Measurements from ENCODE around the gene EPB41L4A. TPM values are rescaled to one million over a fixed set of nuclear protein-coding genes. Genes with fewer than 3 reads are reported as not detected.

Gene EPB41L4A
- total RNA-seq, 1 donor from 2014 or later, result 37.7 TPM

- no peaks in the 10 kb centered on the region for H3K27me3 Mint-ChIP-seq
Measured at GRCh38 chr5:112196584-112196983, 222.5 kb downstream of the EPB41L4A start.

GRCh38 chr5:112195924-112196323 lies 223.2 kb downstream of the EPB41L4A start:
- Mint-ChIP-seq H3K4me3 (ENCODE audit: low read depth) (no peak overlapping the region), H3K9me3 (ENCODE audit: low read depth) (no peaks in the 10 kb centered on the region), H3K27ac (no peak overlapping the region), H3K27me3 (no peaks in the 10 kb centered on the region), H3K36me3 (ENCODE audit: insufficient read depth) (no peaks in the 10 kb centered on the region), H3K4me1 (ENCODE audit: low read depth) (no peaks in the 10 kb centered on the region)
- no peak for TF ChIP-seq CTCF (IDR thresholded peaks at IDR 0.05; ENCODE audit: unreplicated experiment)
- no peak for DNase-seq (ENCODE audit: low spot score, unreplicated experiment)

More at GRCh38 chr5:112196584-112196983, 222.5 kb downstream of the EPB41L4A start:
- Mint-ChIP-seq H3K4me1 (ENCODE audit: low read depth) (no peaks in the 10 kb centered on the region), H3K9me3 (ENCODE audit: low read depth) (no peaks in the 10 kb centered on the region), H3K36me3 (ENCODE audit: insufficient read depth) (no peaks in the 10 kb centered on the region), H3K4me3 (ENCODE audit: low read depth) (no peak overlapping the region), H3K27ac (no peak overlapping the region)
- no peak for DNase-seq (ENCODE audit: low spot score, unreplicated experiment)
- TF ChIP-seq CTCF (IDR thresholded peaks at IDR 0.05; ENCODE audit: unreplicated experiment), result no peak

- no peak overlapping the region for H3K4me3 Mint-ChIP-seq (ENCODE audit: low read depth)
- H3K36me3 Mint-ChIP-seq (ENCODE audit: insufficient read depth), result peaks cover 2% of the 10 kb centered on the region
- H3K4me1 Mint-ChIP-seq (ENCODE audit: low read depth), result no peaks in the 10 kb centered on the region
- no peak for DNase-seq (ENCODE audit: low spot score, unreplicated experiment)
- H3K27me3 Mint-ChIP-seq, result no peaks in the 10 kb centered on the region
- no peak for TF ChIP-seq CTCF (IDR thresholded peaks at IDR 0.05; ENCODE audit: unreplicated experiment)
- H3K27ac Mint-ChIP-seq, result no peak overlapping the region
- H3K9me3 Mint-ChIP-seq (ENCODE audit: low read depth), result no peaks in the 10 kb centered on the region
Measured at GRCh38 chr5:112192866-112193265, 226.2 kb downstream of the EPB41L4A start.

GRCh38 chr5:112192072-112192471 lies 227.0 kb downstream of the EPB41L4A start:
- Mint-ChIP-seq H3K27me3 (no peaks in the 10 kb centered on the region), H3K4me1 (ENCODE audit: low read depth) (no peaks in the 10 kb centered on the region), H3K36me3 (ENCODE audit: insufficient read depth) (peaks cover 2% of the 10 kb centered on the region), H3K27ac (no peak overlapping the region), H3K4me3 (ENCODE audit: low read depth) (no peak overlapping the region), H3K9me3 (ENCODE audit: low read depth) (no peaks in the 10 kb centered on the region)
- TF ChIP-seq CTCF (IDR thresholded peaks at IDR 0.05; ENCODE audit: unreplicated experiment), result no peak
- DNase-seq (ENCODE audit: low spot score, unreplicated experiment), result no peak

- Mint-ChIP-seq H3K4me3 (ENCODE audit: low read depth) (no peak overlapping the region), H3K27ac (no peak overlapping the region), H3K36me3 (ENCODE audit: insufficient read depth) (peaks cover 2% of the 10 kb centered on the region), H3K27me3 (no peaks in the 10 kb centered on the region), H3K9me3 (ENCODE audit: low read depth) (no peaks in the 10 kb centered on the region), H3K4me1 (ENCODE audit: low read depth) (no peaks in the 10 kb centered on the region)
- TF ChIP-seq CTCF (IDR thresholded peaks at IDR 0.05; ENCODE audit: unreplicated experiment), result no peak
- no peak for DNase-seq (ENCODE audit: low spot score, unreplicated experiment)
Measured at GRCh38 chr5:112189391-112189790, 229.7 kb downstream of the EPB41L4A start.

All from progenitor cell of endocrine pancreas (in vitro differentiated cells).